Stimulated activated naive CD8-positive, alpha-beta T cell treated with anti-CD3 and anti-CD28 coated beads, Interleukin-15, Interleukin-2, amounts not matched to agents 100 ng/mL and 50 ng/mL, for 24 hours (primary cell): Measurements from ENCODE around the gene BRIP1.
"Not testable (repeated sequence)": the region's sequence is repeated elsewhere in the genome, so short reads cannot be mapped to it uniquely, and the experiment has no call there.

Source experiments
- H3K27ac Mint-ChIP-seq: one replicate; pipeline ENCODE4 v1.8.0; 2021; ENCODE audit warnings: mild to moderate bottlenecking, mixed read lengths
- H3K27me3 Mint-ChIP-seq: one replicate; pipeline ENCODE4 v1.8.0; 2021; ENCODE audit warnings: mixed read lengths
- H3K36me3 Mint-ChIP-seq: one replicate; pipeline ENCODE4 v1.8.0; 2021; ENCODE audit warnings: low read depth, mixed read lengths
- H3K4me1 Mint-ChIP-seq: one replicate; pipeline ENCODE4 v1.8.0; 2021; ENCODE audit warnings: low read depth, mixed read lengths
- H3K4me3 Mint-ChIP-seq: one replicate; pipeline ENCODE4 v1.8.0; 2021; ENCODE audit warnings: mild to moderate bottlenecking, mixed read lengths
- H3K9me3 Mint-ChIP-seq: one replicate; pipeline ENCODE4 v1.8.0; 2021; ENCODE audit warnings: mixed read lengths

Gene BRIP1

GRCh38 chr17:61668486-61668885, 194.8 kb downstream of the BRIP1 start:
- no peaks in the 10 kb centered on the region for H3K36me3 Mint-ChIP-seq
- H3K27ac Mint-ChIP-seq: no peak overlapping the region
- no peaks in the 10 kb centered on the region for H3K9me3 Mint-ChIP-seq
- H3K27me3 Mint-ChIP-seq: peaks cover 12% of the 10 kb centered on the region
- H3K4me1 Mint-ChIP-seq: no peaks in the 10 kb centered on the region
- H3K4me3 Mint-ChIP-seq: no peak overlapping the region

GRCh38 chr17:61666406-61667088, 196.8 kb downstream of the BRIP1 start:
- H3K4me1 Mint-ChIP-seq, H3K9me3 Mint-ChIP-seq, H3K36me3 Mint-ChIP-seq, H3K27ac Mint-ChIP-seq, H3K4me3 Mint-ChIP-seq: not testable (repeated sequence)
- H3K27me3 Mint-ChIP-seq: peaks cover 20% of the 10 kb centered on the region

- Mint-ChIP-seq H3K9me3 (no peaks in the 10 kb centered on the region), H3K27me3 (peaks cover 28% of the 10 kb centered on the region), H3K27ac (no peak overlapping the region), H3K36me3 (no peaks in the 10 kb centered on the region), H3K4me3 (no peak overlapping the region), H3K4me1 (no peaks in the 10 kb centered on the region)
Observed at GRCh38 chr17:61663310-61663709, 200.0 kb downstream of the BRIP1 start.

GRCh38 chr17:61662741-61663140, 200.6 kb downstream of the BRIP1 start:
- Mint-ChIP-seq H3K36me3 (no peaks in the 10 kb centered on the region), H3K27ac (no peak overlapping the region), H3K27me3 (peaks cover 28% of the 10 kb centered on the region), H3K9me3 (no peaks in the 10 kb centered on the region), H3K4me1 (no peaks in the 10 kb centered on the region), H3K4me3 (no peak overlapping the region)

GRCh38 chr17:61662186-61662585, 201.1 kb downstream of the BRIP1 start:
- Mint-ChIP-seq H3K27ac (no peak overlapping the region), H3K4me1 (no peaks in the 10 kb centered on the region), H3K27me3 (peaks cover 28% of the 10 kb centered on the region), H3K36me3 (no peaks in the 10 kb centered on the region), H3K4me3 (no peak overlapping the region), H3K9me3 (no peaks in the 10 kb centered on the region)

DNA sequence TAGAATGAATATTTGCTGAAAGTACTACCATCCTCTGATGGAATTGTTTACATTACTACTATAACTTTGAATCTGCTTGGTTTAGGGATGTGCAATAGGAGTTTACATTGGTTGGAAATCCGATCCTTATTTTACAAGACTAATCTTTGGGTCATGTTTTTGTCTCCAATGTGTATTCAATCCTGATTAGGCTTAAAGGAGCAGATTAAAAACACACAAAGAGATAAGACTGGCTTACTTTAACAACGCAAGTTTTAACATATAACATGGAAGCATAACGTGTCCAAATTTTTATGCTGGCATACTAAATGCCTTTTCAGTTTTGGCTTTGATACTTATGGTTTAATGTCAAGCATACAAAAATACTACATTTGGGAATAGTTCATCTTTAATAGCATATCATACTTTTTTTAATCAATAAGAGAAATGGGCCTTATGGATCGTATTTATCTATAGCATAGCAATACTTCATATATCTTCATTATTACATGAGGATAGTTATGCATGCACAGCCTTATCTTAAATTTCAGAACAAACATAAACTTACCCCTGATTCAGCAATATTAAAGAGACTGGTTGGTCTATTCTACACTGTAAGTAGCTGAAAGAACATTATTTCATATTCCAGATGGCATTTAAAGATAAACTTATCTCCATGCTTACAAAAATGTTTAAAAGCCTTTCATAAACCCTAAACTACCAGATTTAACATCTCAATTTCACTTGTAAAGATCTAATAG, 202.4 kb downstream of the BRIP1 start:
- H3K9me3 Mint-ChIP-seq: no peaks in the 10 kb centered on the region
- no peaks in the 10 kb centered on the region for H3K4me1 Mint-ChIP-seq
- peaks cover 23% of the 10 kb centered on the region for H3K27me3 Mint-ChIP-seq
- no peak overlapping the region for H3K4me3 Mint-ChIP-seq
- H3K36me3 Mint-ChIP-seq: no peaks in the 10 kb centered on the region
- H3K27ac Mint-ChIP-seq: no peak overlapping the region

DNA sequence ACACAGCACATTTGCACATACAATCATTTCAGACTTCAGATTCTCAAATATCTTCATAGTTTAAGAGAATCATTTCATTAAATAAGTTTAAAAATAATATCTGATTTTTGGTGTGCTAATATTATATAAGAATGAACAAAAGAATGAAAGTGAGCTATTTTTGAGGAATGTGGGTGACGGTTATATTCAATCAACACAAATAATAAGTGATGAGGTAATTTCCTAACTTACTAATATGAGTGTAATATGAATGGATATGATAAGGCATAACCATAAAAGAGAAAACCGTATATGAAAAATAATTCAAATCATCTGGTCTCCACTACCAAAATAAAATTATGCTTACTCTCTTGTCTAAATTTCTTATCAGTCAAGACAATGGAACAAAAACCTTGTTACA, 203.9 kb downstream of the BRIP1 start:
- Mint-ChIP-seq H3K9me3 (no peaks in the 10 kb centered on the region), H3K4me1 (no peaks in the 10 kb centered on the region), H3K36me3 (no peaks in the 10 kb centered on the region), H3K4me3 (no peak overlapping the region), H3K27ac (no peak overlapping the region), H3K27me3 (peaks cover 19% of the 10 kb centered on the region)

GRCh38 chr17:61658183-61658582, 205.1 kb downstream of the BRIP1 start:
- Mint-ChIP-seq H3K27me3 (peaks cover 23% of the 10 kb centered on the region), H3K27ac (no peak overlapping the region), H3K4me1 (no peaks in the 10 kb centered on the region), H3K36me3 (no peaks in the 10 kb centered on the region), H3K9me3 (peaks cover 2% of the 10 kb centered on the region), H3K4me3 (no peak overlapping the region)

- Mint-ChIP-seq H3K27ac (no peak overlapping the region), H3K36me3 (no peaks in the 10 kb centered on the region), H3K4me1 (no peaks in the 10 kb centered on the region), H3K9me3 (peaks cover 4% of the 10 kb centered on the region), H3K27me3 (peaks cover 21% of the 10 kb centered on the region), H3K4me3 (no peak overlapping the region)
Observed at GRCh38 chr17:61657338-61657737, 206.0 kb downstream of the BRIP1 start.

DNA sequence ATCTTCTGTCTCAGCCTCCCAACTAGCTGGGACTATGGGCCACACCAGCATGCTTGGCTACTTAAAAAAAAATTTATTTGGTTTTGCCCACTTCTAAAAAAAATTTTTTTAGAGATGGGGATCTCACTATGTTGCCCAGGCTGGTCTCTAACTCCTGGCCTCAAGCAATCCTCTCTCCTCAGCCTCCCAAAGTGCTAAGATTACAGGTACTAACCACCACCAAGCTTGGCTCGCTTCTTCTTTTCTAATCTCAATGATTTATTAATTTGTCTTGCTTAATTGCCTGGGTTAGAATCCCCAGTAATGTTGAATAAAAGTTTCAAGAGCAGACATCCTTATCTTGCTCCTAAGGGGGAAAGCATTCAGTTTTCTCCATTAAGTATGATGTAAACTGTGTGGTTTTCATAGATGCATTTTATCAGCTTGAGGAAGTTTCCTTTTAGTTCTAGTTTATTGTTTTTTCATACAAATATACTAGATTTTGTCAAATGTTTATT, 206.6 kb downstream of the BRIP1 start:
- H3K9me3 Mint-ChIP-seq: peaks cover 7% of the 10 kb centered on the region
- no peak overlapping the region for H3K4me3 Mint-ChIP-seq
- no peaks in the 10 kb centered on the region for H3K36me3 Mint-ChIP-seq
- H3K27ac Mint-ChIP-seq: no peak overlapping the region
- peaks cover 20% of the 10 kb centered on the region for H3K27me3 Mint-ChIP-seq
- H3K4me1 Mint-ChIP-seq: no peaks in the 10 kb centered on the region

- no peak overlapping the region for H3K4me3 Mint-ChIP-seq
- H3K36me3 Mint-ChIP-seq: peaks cover 7% of the 10 kb centered on the region
- H3K27me3 Mint-ChIP-seq: peaks cover 24% of the 10 kb centered on the region
- H3K9me3 Mint-ChIP-seq: peaks cover 22% of the 10 kb centered on the region
- peak overlapping the region; percentile 22 for H3K27ac Mint-ChIP-seq
- no peaks in the 10 kb centered on the region for H3K4me1 Mint-ChIP-seq
Observed at GRCh38 chr17:61650749-61651148, 212.6 kb downstream of the BRIP1 start.

DNA sequence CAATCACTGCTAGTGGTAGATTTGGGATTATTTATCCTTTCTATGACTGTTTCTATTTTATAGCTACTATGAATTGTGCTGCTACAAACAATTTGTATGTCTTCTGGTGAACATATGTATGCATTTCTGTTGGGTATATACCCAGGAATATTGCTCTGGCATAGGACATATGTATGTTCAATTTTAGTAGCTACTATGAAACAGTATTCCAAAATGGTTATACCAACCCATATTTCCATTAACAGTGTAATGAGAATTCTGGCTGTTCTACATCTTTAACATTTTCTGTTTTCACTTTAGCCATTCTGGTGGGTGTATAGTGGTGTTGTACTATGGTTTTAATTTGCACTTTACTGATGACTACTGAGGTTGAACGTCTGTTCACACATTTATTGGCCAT, 214.7 kb downstream of the BRIP1 start:
- peaks cover 22% of the 10 kb centered on the region for H3K9me3 Mint-ChIP-seq

DNA sequence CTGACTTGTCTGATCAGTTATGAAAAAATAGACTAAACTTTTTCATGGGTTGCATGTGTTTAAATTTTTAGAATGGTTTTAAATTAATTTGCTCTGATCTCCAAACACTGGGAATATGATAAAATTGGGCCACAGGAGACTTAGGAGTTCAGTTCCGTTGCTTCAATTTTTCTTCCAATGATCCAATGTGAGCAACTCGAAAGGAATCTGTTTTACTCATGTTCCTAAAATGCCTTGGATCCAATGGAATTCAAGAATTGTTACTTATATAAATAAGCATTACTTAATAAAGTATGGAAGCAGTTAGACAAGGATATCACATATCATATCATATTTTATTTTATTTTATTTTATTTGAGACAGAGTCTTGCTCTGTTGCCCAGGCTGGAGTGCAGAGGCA, 216.3 kb downstream of the BRIP1 start:
- Mint-ChIP-seq H3K36me3 (peaks cover 7% of the 10 kb centered on the region), H3K9me3 (peaks cover 18% of the 10 kb centered on the region), H3K4me3 (no peak overlapping the region), H3K4me1 (no peaks in the 10 kb centered on the region), H3K27ac (no peak overlapping the region), H3K27me3 (peaks cover 26% of the 10 kb centered on the region)

More for the DNA sequence above, 214.7 kb downstream of the BRIP1 start:
- Mint-ChIP-seq H3K4me3 (no peak overlapping the region), H3K36me3 (peaks cover 7% of the 10 kb centered on the region), H3K27me3 (peaks cover 21% of the 10 kb centered on the region), H3K27ac (no peak overlapping the region), H3K4me1 (no peaks in the 10 kb centered on the region)

- Mint-ChIP-seq H3K4me3 (no peak overlapping the region), H3K27ac (no peak overlapping the region), H3K9me3 (peaks cover 12% of the 10 kb centered on the region), H3K4me1 (no peaks in the 10 kb centered on the region), H3K36me3 (peaks cover 7% of the 10 kb centered on the region), H3K27me3 (peaks cover 25% of the 10 kb centered on the region)
Observed at GRCh38 chr17:61646482-61646881, 216.8 kb downstream of the BRIP1 start.

DNA sequence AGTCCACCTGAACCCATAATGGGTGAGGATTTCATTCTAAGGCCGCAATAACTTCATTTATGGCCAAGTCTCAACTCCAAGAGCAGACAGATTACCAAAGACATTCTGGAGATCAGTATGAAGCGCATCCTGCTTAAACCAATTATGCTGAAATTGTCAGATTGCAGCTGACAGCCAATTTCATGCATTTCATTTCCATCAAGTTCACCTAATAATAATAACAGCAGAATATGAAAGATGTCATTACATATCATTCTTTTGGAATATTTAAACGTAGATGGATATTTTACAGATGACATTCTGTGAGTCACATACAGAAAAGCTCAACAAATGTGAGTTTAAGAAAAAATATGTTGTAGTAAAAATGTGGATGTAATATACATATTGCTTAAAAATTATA, 217.4 kb downstream of the BRIP1 start:
- Mint-ChIP-seq H3K9me3 (peaks cover 9% of the 10 kb centered on the region), H3K4me1 (no peaks in the 10 kb centered on the region), H3K36me3 (peaks cover 7% of the 10 kb centered on the region), H3K4me3 (no peak overlapping the region), H3K27me3 (peaks cover 23% of the 10 kb centered on the region), H3K27ac (no peak overlapping the region)
